Muscle layer of colon (tissue), 2 donors: Measurements from ENCODE around the gene SLC13A2.

Experiments
- H3K27ac ChIP-seq: one replicate; pipeline ENCODE4 v1.7.0; 2013; ENCODE audit warnings: low read depth, mild to moderate bottlenecking, low read length, moderate library complexity
- H3K27me3 ChIP-seq, 2 donors: one replicate each; pipeline ENCODE4 v1.7.0; 2013; ENCODE audit warnings: low read length in 2 of 2, mild to moderate bottlenecking in 2 of 2; ENCODE audit not compliant: insufficient read depth in 2 of 2, control insufficient read depth in 1 of 2
- H3K36me3 ChIP-seq: one replicate; pipeline ENCODE4 v1.7.0; 2013; ENCODE audit warnings: mild to moderate bottlenecking, low read length; ENCODE audit not compliant: insufficient read depth
- H3K4me1 ChIP-seq: one replicate; pipeline ENCODE4 v1.7.0; 2013; ENCODE audit warnings: mild to moderate bottlenecking, low read length; ENCODE audit not compliant: insufficient read depth
- H3K4me3 ChIP-seq, 2 donors: one replicate each; pipeline ENCODE4 v1.7.0; 2013; ENCODE audit warnings: low read length in 2 of 2, low read depth in 1 of 2, mild to moderate bottlenecking in 1 of 2, moderate library complexity in 1 of 2
- H3K9ac ChIP-seq: one replicate; pipeline ENCODE4 v1.7.0; 2013; ENCODE audit warnings: low read length
- H3K9me3 ChIP-seq: one replicate; pipeline ENCODE4 v1.7.0; 2013; ENCODE audit warnings: mild to moderate bottlenecking, low read length
- donor health status: abdominal sarcoma.
- donor health status: Adenocarcinoma of cecum.

SLC13A2 gene

GRCh38 chr17:28547096-28547622 is 73.7 kb downstream of the SLC13A2 start:
- H3K4me3 ChIP-seq = no peak overlapping the region
- no peak overlapping the region for H3K27ac ChIP-seq
- H3K9me3 ChIP-seq = no peaks in the 10 kb centered on the region
- H3K36me3 ChIP-seq = no peaks in the 10 kb centered on the region
- H3K9ac ChIP-seq = no peak overlapping the region
- no peaks in the 10 kb centered on the region for H3K27me3 ChIP-seq
- H3K4me1 ChIP-seq = peaks cover 13% of the 10 kb centered on the region
